Thyroid gland (tissue), 4 donors: ENCODE results near the gene PRXL2B. TPM values are rescaled to one million over a fixed set of nuclear protein-coding genes. Genes with fewer than 3 reads are reported as not detected.

ENCODE experiments used
- DNase-seq, 2 donors: peaks; one replicate each; pipeline ENCODE4 v3.0.0-alpha.2; 2019
- H3K27ac ChIP-seq, 3 donors: fragments of 200-600 bp; sonication (generic); 1 replicate in 2 of 3; 2 replicates in 1 of 3; pipeline ENCODE4 v1.5.1; 2016 to 2019; ENCODE audit warnings: mild to moderate bottlenecking in 1 of 3, moderate library complexity in 1 of 3
- H3K27me3 ChIP-seq: fragments of 200-600 bp; sonication (generic); one replicate; pipeline ENCODE4 v1.5.1; 2019
- H3K36me3 ChIP-seq, 2 donors: fragments of 200-600 bp; sonication (generic); one replicate each; pipeline ENCODE4 v1.5.1; 2016 to 2019
- H3K4me1 ChIP-seq, 2 donors: fragments of 200-600 bp; sonication (generic); one replicate each; pipeline ENCODE4 v1.5.1; 2017 to 2019
- H3K4me3 ChIP-seq, 3 donors: fragments of 200-600 bp; sonication (generic); replicated peaks in 1 of 3; 1 replicate in 2 of 3; 2 replicates in 1 of 3; pipeline ENCODE4 v1.5.1; 2016; ENCODE audit warnings: mild to moderate bottlenecking in 1 of 3
- H3K9me3 ChIP-seq: fragments of 200-600 bp; sonication (generic); one replicate; pipeline ENCODE4 v1.5.1; 2017
- CTCF ChIP-seq, 6 experiments: fragments of 200-600 bp in 3 of 6; fragments of 450-650 bp in 3 of 6; sonication (generic) in 3 of 6; IDR thresholded peaks; one replicate each; pipeline ENCODE4 v1.5.1; 2016 to 2019; ENCODE audit warnings: antibody characterized with exemption in 6 of 6, mild to moderate bottlenecking in 2 of 6, inconsistent platforms in 1 of 6, moderate library complexity in 1 of 6
- POLR2A ChIP-seq, 2 donors: fragments of 450-650 bp; IDR thresholded peaks; one replicate each; pipeline ENCODE4 v1.6.1; 2017; ENCODE audit warnings: antibody characterized with exemption in 2 of 2, mild to moderate bottlenecking in 2 of 2, moderate library complexity in 1 of 2
- WGBS, 2 donors: methylation state at CpG; one replicate each; pipeline ENCODE4 v1.1.5; 2017; 5-methylcytosine and 5-hydroxymethylcytosine counted together
- intact Hi-C: fragments of 100-400 bp; cut with DNase I; formaldehyde crosslinking; loops from one replicate; pipeline ENCODE4 v1.15.1; 2023
- total RNA-seq, 4 donors: library from RNA; depleted of rRNA; stranded (reverse); fragments of >200 nt; gene quantifications; one replicate each; pipeline ENCODE4 v1.2.3, GENCODE V29; 2016

Gene PRXL2B
- total RNA-seq, 4 donors from 2014 or later = 14.6 to 24.7 (median 18.0) TPM

- intact Hi-C loops = loop anchor here (5.0 kb wide), 1 partner anchor 38 kb away; no protein-coding TSS in a partner anchor
Observed at GRCh38 chr1:2584686-2585317, 1.8 kb upstream of the PRXL2B start.

GRCh38 chr1:2585318-2586092 is 1.1 kb upstream of the PRXL2B start:
- DNase-seq = peak; percentile 61 to 70
- 1% methylated on average over 18 to 28 of the region's 28 CpGs for WGBS, 2 donors
- H3K27ac ChIP-seq = peak overlapping the region; percentile 92 to 98 (median 98)

More at GRCh38 chr1:2584686-2585317, 1.8 kb upstream of the PRXL2B start:
- Histone ChIP-seq H3K4me3 (peak overlapping the region in 2 of 3 donors; percentile 40 to 84), H3K9me3 (no peaks in the 10 kb centered on the region), H3K4me1 (peaks cover 25 to 35% of the 10 kb centered on the region in 2 donors), H3K36me3 (no peaks in the 10 kb centered on the region), H3K27ac (peak overlapping the region; percentile 92 to 98 (median 98)), H3K27me3 (no peaks in the 10 kb centered on the region)
- DNase-seq = no peak
- WGBS, 2 donors = 43 to 52% methylated on average over 12 of the region's 12 CpGs
- TF ChIP-seq CTCF (IDR thresholded peaks at IDR 0.05) (no peak), POLR2A (IDR thresholded peaks at IDR 0.05) (no peak)

GRCh38 chr1:2587071-2587859 is 688 bp downstream of the PRXL2B start:
- Histone ChIP-seq H3K4me3 (peak overlapping the region in 1 of 3 donors; percentile 84), H3K27ac (peak overlapping the region in 2 of 3 donors; percentile 30 to 92), H3K36me3 (no peaks in the 10 kb centered on the region), H3K9me3 (no peaks in the 10 kb centered on the region), H3K4me1 (peaks cover 25 to 35% of the 10 kb centered on the region in 2 donors), H3K27me3 (no peaks in the 10 kb centered on the region)
- no peak for DNase-seq
- no peak for TF ChIP-seq CTCF (IDR thresholded peaks at IDR 0.05)
- TF ChIP-seq POLR2A (IDR thresholded peaks at IDR 0.05) = no peak
- WGBS, 2 donors = 13 to 39% methylated on average over 15 to 31 of the region's 52 CpGs
- intact Hi-C loops = loop anchor here (5.0 kb wide), 1 partner anchor 40 kb away; no protein-coding TSS in a partner anchor

More at GRCh38 chr1:2585318-2586092, 1.1 kb upstream of the PRXL2B start:
- Histone ChIP-seq H3K4me1 (peaks cover 25 to 35% of the 10 kb centered on the region in 2 donors), H3K36me3 (no peaks in the 10 kb centered on the region), H3K27me3 (no peaks in the 10 kb centered on the region), H3K9me3 (no peaks in the 10 kb centered on the region), H3K4me3 (peak overlapping the region; percentile 40 to 84 (median 77))
- intact Hi-C loops = loop anchor here (5.0 kb wide), 1 partner anchor 38 kb away; no protein-coding TSS in a partner anchor
- TF ChIP-seq CTCF (IDR thresholded peaks at IDR 0.05) (no peak), POLR2A (IDR thresholded peaks at IDR 0.05) (peak in 1 of 2 donors; percentile 68)

- Histone ChIP-seq H3K9me3 (no peaks in the 10 kb centered on the region), H3K27me3 (no peaks in the 10 kb centered on the region), H3K4me1 (peaks cover 25 to 35% of the 10 kb centered on the region in 2 donors), H3K4me3 (peak overlapping the region in 1 of 3 donors; percentile 84), H3K36me3 (no peaks in the 10 kb centered on the region), H3K27ac (no peak overlapping the region)
- no peak for TF ChIP-seq CTCF (IDR thresholded peaks at IDR 0.05)
- TF ChIP-seq POLR2A (IDR thresholded peaks at IDR 0.05) = no peak
- intact Hi-C loops = loop anchor here (5.0 kb wide), 1 partner anchor 41 kb away; no protein-coding TSS in a partner anchor
- 57 to 87% methylated on average over 2 to 8 of the region's 19 CpGs for WGBS, 2 donors
- no peak for DNase-seq
Observed at GRCh38 chr1:2587860-2588571, 1.4 kb downstream of the PRXL2B start.
